NCI-H1436 treated with DMSO at 0.1 percent for 48 hours (cell line): ENCODE data around the gene ITGAL.

Experiments used
- DNase-seq: peaks from one replicate; lab custom pipeline; 2025; lab: John Stamatoyannopoulos, UW

Gene ITGAL

GRCh38 chr16:30567160-30567990, 94.8 kb downstream of the ITGAL start:
- no peak for DNase-seq

- peak; percentile 48 for DNase-seq
These were observed 95.6 kb downstream of the ITGAL start for GRCh38 chr16:30567991-30568638.

DNA sequence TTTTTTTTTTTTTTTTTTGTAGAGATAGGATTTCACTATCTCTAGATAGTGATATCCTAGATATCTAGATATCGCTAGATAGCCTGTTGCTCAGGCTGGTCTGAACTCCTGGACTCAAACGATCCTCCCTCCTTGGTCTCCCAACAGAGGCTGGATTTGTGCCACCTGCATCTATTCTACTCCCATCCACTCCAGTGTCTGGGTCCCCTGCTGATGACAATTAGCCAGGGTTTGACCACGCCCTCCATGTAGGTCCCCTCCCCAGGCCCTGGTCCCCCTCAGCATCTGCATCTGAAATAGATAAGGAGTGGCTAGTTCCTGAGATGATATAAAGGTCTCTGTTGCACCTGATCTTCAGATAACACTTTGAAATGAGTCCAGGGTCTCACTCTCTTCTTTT, 96.7 kb downstream of the ITGAL start:
- DNase-seq = no peak

GRCh38 chr16:30569746-30570635, 97.4 kb downstream of the ITGAL start:
- DNase-seq = no peak

DNA sequence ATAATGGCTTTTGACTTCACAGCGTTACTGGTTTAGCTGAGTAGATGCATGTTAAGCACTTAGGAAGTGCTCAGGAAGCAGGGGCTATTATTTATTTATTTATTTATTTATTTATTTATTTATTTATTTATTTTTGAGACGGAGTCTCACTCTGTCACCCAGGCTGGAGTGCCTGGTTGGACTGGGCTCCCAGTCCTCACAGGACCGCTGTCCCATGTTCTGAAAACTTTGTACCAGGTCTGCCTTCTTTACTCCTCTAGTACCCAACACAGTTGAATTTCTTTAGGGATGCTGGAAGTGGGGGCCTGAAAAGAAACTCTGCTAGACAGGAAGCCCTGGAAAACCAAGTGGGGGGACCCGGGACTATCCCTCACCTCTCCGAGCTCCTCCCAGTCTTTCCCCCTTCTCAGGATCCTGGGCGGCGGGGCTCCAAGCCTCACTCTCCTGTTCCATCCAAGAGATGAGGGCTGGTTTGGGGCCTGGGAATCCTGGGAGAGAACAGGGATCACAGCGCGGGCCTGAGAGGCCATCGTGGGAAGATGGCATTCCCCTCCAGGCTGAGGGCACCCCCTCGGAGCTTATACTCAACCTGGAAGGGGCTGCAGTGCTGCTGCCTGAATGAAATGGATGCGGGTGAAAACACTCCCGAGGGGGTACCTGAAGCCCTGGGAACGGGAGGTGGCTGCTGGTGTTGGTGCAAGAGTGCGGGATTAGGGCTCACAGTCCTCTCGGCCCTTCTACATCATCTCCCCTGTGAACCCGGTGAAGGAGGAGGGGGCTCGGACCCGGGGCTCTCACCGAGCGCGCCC, 98.3 kb downstream of the ITGAL start:
- DNase-seq = no peak

DNA sequence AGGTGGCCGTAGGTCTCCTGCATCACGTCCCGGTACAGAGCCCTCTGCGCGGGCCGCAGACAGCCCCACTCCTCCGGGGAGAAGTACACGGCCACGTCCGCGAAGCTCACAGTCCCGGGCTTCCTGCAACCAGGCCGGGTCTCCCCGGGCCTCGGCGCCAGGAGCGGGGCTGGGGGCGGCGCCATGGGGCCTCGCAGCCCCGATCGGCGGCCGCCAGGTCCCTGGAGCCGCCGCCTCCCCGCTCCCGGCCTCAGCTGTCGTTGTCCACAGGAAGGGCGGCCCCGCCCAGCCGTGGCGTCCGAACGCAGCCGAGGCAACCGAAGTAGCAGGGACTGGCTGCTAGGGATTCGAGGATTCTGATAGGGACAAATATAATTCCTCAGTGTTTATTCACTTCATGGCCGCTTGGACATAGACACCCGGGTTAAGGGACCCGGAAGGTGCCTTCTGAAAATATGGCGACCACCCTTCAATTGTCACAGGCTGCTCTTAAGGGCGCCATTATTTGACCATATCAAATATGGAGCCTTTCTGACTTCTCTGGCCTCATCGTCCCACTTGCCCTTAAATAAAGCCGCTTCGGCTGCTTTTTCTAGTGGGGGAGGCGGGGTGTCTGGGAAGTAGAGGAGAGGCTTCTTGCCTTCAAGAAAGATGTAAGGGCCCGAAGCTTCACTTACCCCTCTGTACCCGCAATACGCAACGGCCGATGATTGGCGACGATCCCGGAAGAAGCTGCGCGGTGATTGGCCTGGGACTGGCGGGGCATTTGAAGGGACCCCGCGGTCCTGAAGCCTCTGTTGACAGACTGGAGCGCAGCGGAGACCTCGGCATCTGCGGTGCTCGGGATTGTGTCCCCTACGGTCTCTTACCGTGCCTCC, 99.1 kb downstream of the ITGAL start, which contains the start of gene ZNF688:
ZNF688 (minus strand) TSS at position 270 of the 878 bp plus-strand sequence; CDS start at position 185, 85 bp downstream.
- peak; percentile 84 for DNase-seq
